Measurements from ENCODE around the gene SCP2. TPM values are rescaled to one million over a fixed set of nuclear protein-coding genes. Genes with fewer than 3 reads are reported as not detected.

The SCP2 gene
- total and polyA plus RNA-seq, 8 donors, result 45.7 to 110 (median 70.4) TPM

GRCh38 chr1:53031732-53032131, 104.7 kb downstream of the SCP2 start:
- intact Hi-C loops (cut with DNase I), result no loop called here
- no peak for DNase-seq
- Histone ChIP-seq H3K9me3 (no peaks in the 10 kb centered on the region), H3K27ac (no peak overlapping the region), H3K4me1 (no peaks in the 10 kb centered on the region), H3K27me3 (no peaks in the 10 kb centered on the region), H3K36me3 (peaks cover 0 to 13% (median 0%) of the 10 kb centered on the region in 3 donors), H3K4me3 (no peak overlapping the region)
- ATAC-seq, result no peak
- no peak for FAIRE-seq
- WGBS, 2 donors, result 94 to 97% methylated on average over 1 of the region's 1 CpG
- TF ChIP-seq, protein P1, sequence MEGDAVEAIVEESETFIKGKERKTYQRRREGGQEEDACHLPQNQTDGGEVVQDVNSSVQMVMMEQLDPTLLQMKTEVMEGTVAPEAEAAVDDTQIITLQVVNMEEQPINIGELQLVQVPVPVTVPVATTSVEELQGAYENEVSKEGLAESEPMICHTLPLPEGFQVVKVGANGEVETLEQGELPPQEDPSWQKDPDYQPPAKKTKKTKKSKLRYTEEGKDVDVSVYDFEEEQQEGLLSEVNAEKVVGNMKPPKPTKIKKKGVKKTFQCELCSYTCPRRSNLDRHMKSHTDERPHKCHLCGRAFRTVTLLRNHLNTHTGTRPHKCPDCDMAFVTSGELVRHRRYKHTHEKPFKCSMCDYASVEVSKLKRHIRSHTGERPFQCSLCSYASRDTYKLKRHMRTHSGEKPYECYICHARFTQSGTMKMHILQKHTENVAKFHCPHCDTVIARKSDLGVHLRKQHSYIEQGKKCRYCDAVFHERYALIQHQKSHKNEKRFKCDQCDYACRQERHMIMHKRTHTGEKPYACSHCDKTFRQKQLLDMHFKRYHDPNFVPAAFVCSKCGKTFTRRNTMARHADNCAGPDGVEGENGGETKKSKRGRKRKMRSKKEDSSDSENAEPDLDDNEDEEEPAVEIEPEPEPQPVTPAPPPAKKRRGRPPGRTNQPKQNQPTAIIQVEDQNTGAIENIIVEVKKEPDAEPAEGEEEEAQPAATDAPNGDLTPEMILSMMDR (IDR thresholded peaks at IDR 0.05), result no peak

DNA sequence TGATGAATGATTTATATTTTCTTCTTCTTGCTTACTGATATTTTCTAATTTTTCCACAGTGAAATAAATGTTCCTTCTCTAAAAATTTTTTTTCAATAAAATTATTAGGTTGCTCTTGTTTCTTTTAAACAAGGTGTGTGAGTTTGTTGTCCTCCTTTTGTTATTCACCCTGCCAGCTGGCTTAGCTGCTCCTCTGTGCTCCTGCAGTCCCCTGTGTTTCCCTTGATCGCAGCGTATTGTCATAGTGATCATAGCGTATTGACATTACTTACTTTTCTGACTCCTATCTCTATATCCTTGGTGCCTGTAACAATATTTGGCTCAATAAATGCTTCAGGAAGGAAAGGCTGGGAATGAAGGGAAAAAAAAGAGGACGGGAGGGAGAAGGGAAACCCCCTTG, 110.1 kb downstream of the SCP2 start:
- FAIRE-seq (no peak), ATAC-seq (no peak), DNase-seq (no peak)
- intact Hi-C loops (cut with DNase I), result no loop called here
- no peak overlapping the region for H3K4me3 ChIP-seq
- no peaks in the 10 kb centered on the region for H3K9me3 ChIP-seq
- peaks cover 0 to 15% (median 0%) of the 10 kb centered on the region in 3 donors for H3K36me3 ChIP-seq
- no peak overlapping the region for H3K27ac ChIP-seq
- no peaks in the 10 kb centered on the region for H3K4me1 ChIP-seq
- no peaks in the 10 kb centered on the region for H3K27me3 ChIP-seq
- TF ChIP-seq, protein P1 (IDR thresholded peaks at IDR 0.05), result no peak
- 72 to 74% methylated on average over 4 of the region's 4 CpGs for WGBS, 2 donors

- Histone ChIP-seq H3K9me3 (no peaks in the 10 kb centered on the region), H3K27me3 (no peaks in the 10 kb centered on the region), H3K4me1 (no peaks in the 10 kb centered on the region), H3K4me3 (no peak overlapping the region), H3K27ac (no peak overlapping the region), H3K36me3 (peaks cover 0 to 14% (median 0%) of the 10 kb centered on the region in 3 donors)
- 85 to 91% methylated on average over 3 of the region's 3 CpGs for WGBS, 2 donors
- intact Hi-C loops (cut with DNase I), result no loop called here
- no peak for FAIRE-seq
- no peak for DNase-seq
- no peak for ATAC-seq
- TF ChIP-seq, protein P1 (IDR thresholded peaks at IDR 0.05), result no peak
Observed at GRCh38 chr1:53038566-53038965, 111.5 kb downstream of the SCP2 start.

DNA sequence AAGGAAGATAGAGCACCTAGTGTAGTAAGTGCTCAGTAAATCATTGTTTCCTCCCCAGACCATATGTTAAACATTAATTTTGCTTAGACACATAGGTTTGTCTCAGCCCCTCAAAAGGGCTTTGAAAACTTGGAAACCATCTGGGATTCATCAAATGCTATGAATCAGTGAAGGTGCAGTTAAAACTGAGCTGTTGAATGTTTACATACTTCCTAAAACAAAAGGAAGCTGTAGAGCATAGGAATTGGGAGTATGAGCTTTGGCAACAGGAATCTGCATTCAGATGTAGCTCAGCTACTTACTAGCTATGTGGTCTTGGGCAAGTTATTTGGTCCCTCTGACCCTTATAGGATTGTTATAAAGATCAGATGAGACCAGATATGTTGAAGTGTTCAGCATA, 116.2 kb downstream of the SCP2 start:
- Histone ChIP-seq H3K27me3 (no peaks in the 10 kb centered on the region), H3K27ac (no peak overlapping the region), H3K4me3 (no peak overlapping the region), H3K9me3 (no peaks in the 10 kb centered on the region), H3K36me3 (peaks cover 0 to 14% (median 0%) of the 10 kb centered on the region in 3 donors), H3K4me1 (peaks cover 7 to 9% (median 8%) of the 10 kb centered on the region in 3 donors)
- DNase-seq (no peak), FAIRE-seq (no peak), ATAC-seq (no peak)
- TF ChIP-seq, protein P1 (IDR thresholded peaks at IDR 0.05), result no peak
- intact Hi-C loops (cut with DNase I), result no loop called here

DNA sequence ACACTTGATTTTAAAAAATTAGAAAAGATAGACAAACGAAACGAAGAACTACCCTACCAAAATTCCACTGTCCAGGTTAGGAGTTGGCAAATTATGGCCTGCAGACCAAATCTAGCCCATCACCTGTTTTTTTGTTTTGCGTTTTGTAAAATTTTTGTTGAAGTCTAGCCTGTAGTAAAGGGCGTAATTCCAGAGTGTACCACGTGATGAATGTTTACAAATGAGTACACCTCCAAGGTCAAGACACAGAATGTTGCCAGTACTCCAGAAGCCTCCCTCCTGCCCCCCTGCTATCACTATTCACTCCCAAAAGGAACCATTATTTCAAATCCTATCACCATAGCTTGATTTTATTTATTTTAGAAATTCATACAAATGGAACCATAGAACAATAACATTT, 117.8 kb downstream of the SCP2 start:
- DNase-seq (no peak), ATAC-seq (no peak), FAIRE-seq (no peak)
- Histone ChIP-seq H3K27ac (no peak overlapping the region), H3K4me1 (peaks cover 7 to 9% (median 8%) of the 10 kb centered on the region in 3 donors), H3K27me3 (no peaks in the 10 kb centered on the region), H3K9me3 (no peaks in the 10 kb centered on the region), H3K4me3 (no peak overlapping the region), H3K36me3 (peaks cover 0 to 11% (median 0%) of the 10 kb centered on the region in 3 donors)
- 64 to 67% methylated on average over 5 of the region's 5 CpGs for WGBS, 2 donors
- intact Hi-C loops (cut with DNase I), result no loop called here
- TF ChIP-seq, protein P1 (IDR thresholded peaks at IDR 0.05), result no peak

Data from pancreas (tissue), 10 donors.